HepG2 (cell line): ENCODE measurements around the gene TMBIM1. TPM values are rescaled to one million over a fixed set of nuclear protein-coding genes. Genes with fewer than 3 reads are reported as not detected.

Experiments
- E2F5 ChIP-seq: sonication (generic); formaldehyde crosslinking; conservative IDR thresholded peaks from 2 replicates; pipeline ENCODE4 v1.4.0; 2020; ENCODE audit warnings: missing genetic modification reagents
- HNRNPL ChIP-seq: fragments of 200-400 bp; formaldehyde crosslinking; IDR thresholded peaks from 2 replicates; pipeline ENCODE4 v1.6.1; 2017; ENCODE audit warnings: mild to moderate bottlenecking, low read depth, low read length
- MAFG ChIP-seq: sonication (generic); formaldehyde crosslinking; IDR thresholded peaks from 2 replicates; pipeline ENCODE4 v1.5.1; 2020; ENCODE audit warnings: mild to moderate bottlenecking, missing genetic modification reagents
- POLR2G ChIP-seq: fragments of 200-400 bp; formaldehyde crosslinking; IDR thresholded peaks from 2 replicates; pipeline ENCODE4 v1.6.1; 2018; ENCODE audit warnings: mild to moderate bottlenecking, low read depth, low read length, moderate library complexity
- RXRB ChIP-seq: IDR thresholded peaks from 2 replicates; pipeline ENCODE4 v1.6.1; 2016; ENCODE audit warnings: borderline replicate concordance, missing genetic modification reagents, missing compliant biosample characterization
- SNAPC4 ChIP-seq: sonication (generic); formaldehyde crosslinking; IDR thresholded peaks from 2 replicates; pipeline ENCODE4 v1.4.0; 2020; ENCODE audit warnings: mild to moderate bottlenecking, missing genetic modification reagents
- SP4 ChIP-seq: sonication (generic); formaldehyde crosslinking; IDR thresholded peaks from 2 replicates; pipeline ENCODE4 v1.8.1; 2023; ENCODE audit warnings: mild to moderate bottlenecking, missing genetic modification reagents
- TBL1XR1 ChIP-seq: fragments of 150-350 bp; IDR thresholded peaks from 2 replicates; pipeline ENCODE4 v1.6.1; 2014; ENCODE audit warnings: borderline replicate concordance, low read length; ENCODE audit not compliant: partially characterized antibody
- ZBTB20 ChIP-seq: sonication (generic); formaldehyde crosslinking; IDR thresholded peaks from 2 replicates; pipeline ENCODE4 v1.8.1; 2023; ENCODE audit warnings: missing genetic modification reagents, low read depth, mild to moderate bottlenecking, borderline replicate concordance
- ZNF350 ChIP-seq: sonication (generic); formaldehyde crosslinking; IDR thresholded peaks from 2 replicates; pipeline ENCODE4 v1.4.0; 2020; ENCODE audit warnings: mild to moderate bottlenecking, low read depth, missing genetic modification reagents, borderline replicate concordance
- ZNF367 ChIP-seq: sonication (generic); formaldehyde crosslinking; IDR thresholded peaks from 2 replicates; pipeline ENCODE4 v1.4.0; 2020; ENCODE audit warnings: missing genetic modification reagents, borderline replicate concordance
- ZNF44 ChIP-seq: sonication (generic); formaldehyde crosslinking; IDR thresholded peaks from 2 replicates; pipeline ENCODE4 v1.5.1; 2020; ENCODE audit warnings: mild to moderate bottlenecking, missing genetic modification reagents
- ZSCAN20 ChIP-seq: sonication (generic); formaldehyde crosslinking; IDR thresholded peaks from 2 replicates; pipeline ENCODE4 v1.4.0; 2020; ENCODE audit warnings: missing genetic modification reagents, mild to moderate bottlenecking, borderline replicate concordance
- polyA plus RNA-seq, 8 experiments: library from polyadenylated mRNA; depleted of rRNA in 3 of 8; stranded (reverse) in 7 of 8; unstranded in 1 of 8; fragments of >200 nt; fragmentation: Illumina TruSeq in 4 of 8; extraction: Trizol in 4 of 8; gene quantifications; 2 replicates each; pipeline versions ENCODE4 v1.2.1 to v1.2.3, GENCODE V29; 2011 to 2016; ENCODE audit warnings: low read depth in 4 of 8, missing spikeins in 1 of 8, mixed read lengths in 1 of 8; ENCODE audit not compliant: insufficient read depth in 1 of 8
- total RNA-seq, 5 experiments: library from RNA; depleted of rRNA; stranded (reverse); fragments of >200 nt; fragmentation: Illumina TruSeq; extraction: Trizol; gene quantifications; 2 replicates each; pipeline ENCODE4 v1.2.3, GENCODE V29; 2016; ENCODE audit warnings: low read depth in 1 of 5
- TF ChIP-seq, protein P1 (sequence below), 2 experiments: sonication (generic) in 1 of 2; formaldehyde crosslinking in 1 of 2; IDR thresholded peaks; 2 replicates each; pipeline versions ENCODE4 v1.4.0 to v1.6.1; 2018 to 2020; ENCODE audit warnings: missing genetic modification reagents in 2 of 2, borderline replicate concordance in 1 of 2, low read depth in 1 of 2, mild to moderate bottlenecking in 1 of 2, missing biosample characterization in 1 of 2
- TF ChIP-seq, protein P2 (sequence below): sonication (generic); formaldehyde crosslinking; IDR thresholded peaks from 2 replicates; pipeline ENCODE4 v1.9.0; 2021; ENCODE audit warnings: missing genetic modification reagents, mild to moderate bottlenecking, borderline replicate concordance
- TF ChIP-seq, protein P3 (sequence below): sonication (generic); formaldehyde crosslinking; IDR thresholded peaks from 2 replicates; pipeline ENCODE4 v1.5.0; 2020; ENCODE audit warnings: missing genetic modification reagents

The TMBIM1 gene
- total and polyA plus RNA-seq, 2 of the 13 experiments (the other 11 are each of a cell fraction or from before 2014, with no cell fraction given) = 127 to 139 TPM

DNA sequence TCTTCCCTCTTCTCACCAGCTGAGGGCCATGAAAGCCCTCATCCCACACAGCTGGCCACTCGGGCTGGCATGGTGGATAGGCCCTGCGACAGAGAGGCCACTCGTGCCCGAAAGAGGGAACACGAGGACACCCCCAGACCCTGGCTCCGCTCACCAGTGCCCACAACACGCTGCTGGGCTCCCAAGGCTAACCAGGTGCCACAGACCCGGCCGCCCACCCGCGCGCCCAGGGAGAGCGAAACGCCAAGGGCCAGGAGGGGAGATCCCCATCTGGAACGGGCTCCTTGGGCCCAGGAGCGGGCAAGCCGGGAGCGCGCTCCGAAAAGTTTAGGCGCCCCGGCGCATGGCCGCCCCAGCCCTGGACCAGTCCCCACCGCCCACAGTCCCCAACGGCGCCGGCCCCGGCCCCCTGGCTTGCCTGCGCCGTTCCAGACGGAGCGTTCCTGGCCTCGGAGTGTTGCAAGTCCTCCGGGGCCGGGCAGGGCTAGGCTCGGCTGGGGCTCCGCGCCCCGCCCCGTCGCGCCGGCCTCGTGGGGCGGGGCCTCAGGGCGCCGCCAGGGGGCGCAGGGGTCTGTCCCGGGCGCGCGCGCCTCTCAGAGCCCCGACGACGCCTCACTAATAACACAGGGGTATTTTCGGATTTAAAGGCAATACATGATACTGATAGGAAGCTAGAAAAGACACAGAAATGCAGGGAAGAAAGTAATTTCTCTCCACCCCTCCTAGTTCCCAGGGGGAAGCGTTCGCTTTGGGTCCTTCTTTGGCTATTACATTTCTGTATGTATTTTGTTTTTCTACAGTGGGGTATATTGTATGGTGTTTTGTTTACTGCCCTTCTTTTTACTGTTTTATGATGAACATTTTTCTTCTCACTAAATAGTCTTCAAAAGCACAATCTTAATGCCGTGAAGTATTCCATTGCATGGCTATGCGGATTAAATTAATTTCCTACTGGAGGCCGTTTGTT, at the start of gene TMBIM1 (continued):
- no peak for TF ChIP-seq ZNF44 (CRISPR knock-in tag)
- TF ChIP-seq ZBTB20 (CRISPR knock-in tag) = no peak
- TF ChIP-seq MAFG (CRISPR knock-in tag) = no peak
- TF ChIP-seq RXRB (CRISPR knock-in tag) = no peak
- TF ChIP-seq POLR2G = peak; percentile 79
- TF ChIP-seq, protein P1, sequence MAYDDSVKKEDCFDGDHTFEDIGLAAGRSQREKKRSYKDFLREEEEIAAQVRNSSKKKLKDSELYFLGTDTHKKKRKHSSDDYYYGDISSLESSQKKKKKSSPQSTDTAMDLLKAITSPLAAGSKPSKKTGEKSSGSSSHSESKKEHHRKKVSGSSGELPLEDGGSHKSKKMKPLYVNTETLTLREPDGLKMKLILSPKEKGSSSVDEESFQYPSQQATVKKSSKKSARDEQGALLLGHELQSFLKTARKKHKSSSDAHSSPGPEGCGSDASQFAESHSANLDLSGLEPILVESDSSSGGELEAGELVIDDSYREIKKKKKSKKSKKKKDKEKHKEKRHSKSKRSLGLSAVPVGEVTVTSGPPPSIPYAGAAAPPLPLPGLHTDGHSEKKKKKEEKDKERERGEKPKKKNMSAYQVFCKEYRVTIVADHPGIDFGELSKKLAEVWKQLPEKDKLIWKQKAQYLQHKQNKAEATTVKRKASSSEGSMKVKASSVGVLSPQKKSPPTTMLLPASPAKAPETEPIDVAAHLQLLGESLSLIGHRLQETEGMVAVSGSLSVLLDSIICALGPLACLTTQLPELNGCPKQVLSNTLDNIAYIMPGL (CRISPR knock-in tag; IDR thresholded peaks at IDR 0.05; ENCODE audit: borderline replicate concordance in 1 of 2, low read depth in 1 of 2) = peak; percentile 84 to 88; a peak in 3 of 4 replicates
- no peak for TF ChIP-seq SNAPC4 (CRISPR knock-in tag)
- TF ChIP-seq ZNF367 (CRISPR knock-in tag) = peak; percentile 51; the same call in 1 of the 2 replicates
- no peak for TF ChIP-seq E2F5 (CRISPR knock-in tag)
- no peak for TF ChIP-seq TBL1XR1
- no peak for TF ChIP-seq ZSCAN20 (CRISPR knock-in tag)
- TF ChIP-seq, protein P2, sequence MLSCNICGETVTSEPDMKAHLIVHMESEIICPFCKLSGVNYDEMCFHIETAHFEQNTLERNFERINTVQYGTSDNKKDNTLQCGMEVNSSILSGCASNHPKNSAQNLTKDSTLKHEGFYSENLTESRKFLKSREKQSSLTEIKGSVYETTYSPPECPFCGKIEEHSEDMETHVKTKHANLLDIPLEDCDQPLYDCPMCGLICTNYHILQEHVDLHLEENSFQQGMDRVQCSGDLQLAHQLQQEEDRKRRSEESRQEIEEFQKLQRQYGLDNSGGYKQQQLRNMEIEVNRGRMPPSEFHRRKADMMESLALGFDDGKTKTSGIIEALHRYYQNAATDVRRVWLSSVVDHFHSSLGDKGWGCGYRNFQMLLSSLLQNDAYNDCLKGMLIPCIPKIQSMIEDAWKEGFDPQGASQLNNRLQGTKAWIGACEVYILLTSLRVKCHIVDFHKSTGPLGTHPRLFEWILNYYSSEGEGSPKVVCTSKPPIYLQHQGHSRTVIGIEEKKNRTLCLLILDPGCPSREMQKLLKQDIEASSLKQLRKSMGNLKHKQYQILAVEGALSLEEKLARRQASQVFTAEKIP (CRISPR knock-in tag) = no peak
- TF ChIP-seq SP4 (CRISPR knock-in tag) = peak; percentile 82
- TF ChIP-seq, protein P3, sequence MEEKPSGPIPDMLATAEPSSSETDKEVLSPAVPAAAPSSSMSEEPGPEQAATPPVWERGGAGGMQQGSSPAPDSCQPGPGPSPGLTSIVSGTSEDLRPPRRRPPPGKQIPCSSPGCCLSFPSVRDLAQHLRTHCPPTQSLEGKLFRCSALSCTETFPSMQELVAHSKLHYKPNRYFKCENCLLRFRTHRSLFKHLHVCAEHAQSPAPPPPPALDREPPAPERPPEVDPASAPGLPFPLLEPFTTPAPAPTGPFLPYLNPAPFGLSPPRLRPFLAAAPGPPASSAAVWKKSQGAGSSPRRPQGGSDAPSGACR (CRISPR knock-in tag) = no peak
- TF ChIP-seq ZNF350 (CRISPR knock-in tag) = peak; percentile 84; the same call in 1 of the 2 replicates
- peak; percentile 93 for TF ChIP-seq HNRNPL
